Measurements from ENCODE around the gene BEGAIN.
A peak's percentile ranks its signal among the peaks of the same experiment; 100 is the strongest.

BEGAIN gene

DNA sequence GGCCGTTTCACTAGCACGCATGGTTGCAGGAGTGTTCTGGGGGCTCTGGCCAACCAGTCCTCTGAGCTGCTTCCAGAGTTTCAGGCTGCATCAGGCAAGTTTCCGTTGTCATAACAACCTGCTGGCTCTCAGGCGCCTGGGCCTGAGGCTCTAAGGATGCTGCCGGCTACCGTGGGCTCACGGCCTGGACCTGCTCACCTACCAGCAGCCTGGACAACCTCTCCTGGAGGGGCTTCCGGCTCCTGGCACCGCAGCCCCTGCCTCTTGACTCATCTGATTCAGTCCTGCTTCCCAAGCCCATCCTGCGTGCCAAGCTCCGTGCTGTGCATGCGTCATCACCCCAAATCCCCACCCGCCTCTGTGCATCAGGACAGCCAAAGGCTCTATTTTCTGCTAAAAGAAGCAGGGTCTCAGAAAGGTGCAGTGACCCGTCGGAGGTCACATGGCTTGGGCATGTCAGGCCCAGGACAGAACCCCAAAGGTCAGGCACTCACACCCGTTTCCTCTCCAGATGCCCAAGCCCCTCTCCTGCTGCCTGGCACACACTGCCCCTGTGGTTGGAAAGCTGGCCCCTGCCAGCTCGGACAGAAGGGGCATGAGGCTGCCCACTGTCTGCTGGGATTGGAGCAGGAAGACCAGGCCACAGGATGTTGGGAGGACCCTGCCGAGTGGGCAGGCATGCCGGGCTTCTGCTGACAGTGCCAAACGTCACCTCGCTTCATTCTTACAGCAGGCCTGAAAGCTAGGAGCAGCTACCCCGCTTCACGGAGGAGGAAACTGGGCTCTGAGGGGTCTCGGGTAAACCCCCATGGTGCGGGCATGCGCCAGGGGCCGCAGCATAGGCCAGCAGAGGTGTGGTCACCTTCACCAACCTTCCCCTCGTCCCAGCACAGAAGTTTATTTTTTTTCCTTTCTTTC, 5.7 kb downstream of the BEGAIN start:
- no peak for DNase-seq

DNA sequence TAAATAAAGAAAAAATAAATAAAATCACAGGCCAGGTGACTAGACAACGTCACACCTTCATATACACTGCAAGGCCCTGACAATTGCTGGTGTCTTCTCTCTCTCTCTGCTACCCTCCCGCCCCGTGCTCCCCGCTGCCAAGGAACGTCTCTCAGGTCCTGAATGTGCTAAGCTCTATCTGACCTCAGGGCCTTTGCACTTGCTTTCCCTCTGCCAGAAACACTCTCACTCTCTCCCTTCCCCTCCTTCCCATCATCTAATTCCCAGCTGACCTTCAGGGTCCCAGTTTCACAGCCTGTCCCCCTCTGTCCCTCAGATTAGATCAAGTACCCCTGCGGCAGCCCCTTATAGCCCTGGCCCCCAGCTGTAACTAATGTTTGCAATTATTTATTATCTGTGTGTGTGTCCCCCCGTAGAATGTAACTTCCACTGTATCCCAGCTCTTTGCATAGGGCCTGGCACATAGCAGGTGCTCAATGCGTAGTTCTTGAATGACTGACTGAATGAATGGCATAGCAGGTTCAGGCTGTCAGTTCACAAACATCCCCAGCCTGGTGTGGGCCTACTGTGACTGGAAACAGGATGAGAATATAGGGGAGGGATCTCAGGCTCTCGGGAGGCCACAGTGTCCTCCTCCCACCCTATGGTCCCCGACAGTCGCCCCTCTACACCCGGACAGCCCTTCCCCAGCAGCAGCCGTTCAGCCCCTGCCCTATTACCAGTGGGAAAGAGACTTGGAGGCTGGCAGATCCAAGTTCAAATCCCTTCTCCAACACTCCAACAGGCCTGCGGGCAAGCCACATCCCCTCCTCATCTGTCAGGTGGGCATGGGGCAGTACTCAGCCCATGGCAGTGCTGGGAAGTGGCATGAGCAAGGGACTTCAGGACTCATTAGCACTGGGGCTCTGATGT, 6.6 kb downstream of the BEGAIN start:
- no peak for DNase-seq

DNA sequence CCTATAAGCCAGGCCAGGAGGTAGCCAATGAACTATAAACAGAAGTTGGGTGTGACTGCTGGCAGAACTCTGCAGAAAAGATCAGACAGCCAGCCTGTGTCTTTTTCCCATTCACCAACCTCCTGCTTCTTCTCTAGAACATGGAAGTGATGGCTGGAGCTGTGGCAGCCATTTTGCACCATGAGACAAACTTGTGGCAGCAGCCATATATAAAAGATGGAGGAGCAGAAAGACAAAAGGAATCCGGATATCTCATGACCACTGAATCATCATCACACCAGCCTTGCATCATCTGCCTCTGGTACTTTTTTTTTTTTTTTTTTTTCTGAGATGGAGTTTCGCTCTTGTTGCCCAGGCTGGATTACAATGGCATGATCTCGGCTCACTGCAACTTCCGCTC, 8.7 kb downstream of the BEGAIN start:
- DNase-seq, result no peak

DNA sequence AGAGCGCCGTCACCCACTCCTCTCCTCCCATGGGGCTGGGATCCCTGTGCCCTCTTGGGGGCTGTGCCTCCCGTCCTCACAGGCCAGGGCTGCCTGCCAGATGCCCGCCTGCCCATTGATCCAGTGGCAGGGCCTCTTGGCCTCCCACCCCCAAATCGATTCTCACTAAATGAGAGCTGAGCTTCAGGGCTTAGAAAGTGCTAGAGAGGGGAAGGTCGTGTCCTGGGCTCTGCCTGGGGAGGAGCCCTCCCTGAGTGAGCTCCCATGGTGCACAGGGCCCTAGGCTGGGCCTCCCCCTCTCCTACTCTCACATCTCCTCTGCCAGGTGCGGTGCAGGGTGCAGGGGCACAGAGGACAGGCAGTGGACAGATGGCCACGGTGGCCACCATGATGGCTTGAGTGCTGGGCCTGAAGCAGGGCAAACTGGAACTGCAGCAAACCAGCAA, 9.2 kb downstream of the BEGAIN start:
- no peak for DNase-seq

DNA sequence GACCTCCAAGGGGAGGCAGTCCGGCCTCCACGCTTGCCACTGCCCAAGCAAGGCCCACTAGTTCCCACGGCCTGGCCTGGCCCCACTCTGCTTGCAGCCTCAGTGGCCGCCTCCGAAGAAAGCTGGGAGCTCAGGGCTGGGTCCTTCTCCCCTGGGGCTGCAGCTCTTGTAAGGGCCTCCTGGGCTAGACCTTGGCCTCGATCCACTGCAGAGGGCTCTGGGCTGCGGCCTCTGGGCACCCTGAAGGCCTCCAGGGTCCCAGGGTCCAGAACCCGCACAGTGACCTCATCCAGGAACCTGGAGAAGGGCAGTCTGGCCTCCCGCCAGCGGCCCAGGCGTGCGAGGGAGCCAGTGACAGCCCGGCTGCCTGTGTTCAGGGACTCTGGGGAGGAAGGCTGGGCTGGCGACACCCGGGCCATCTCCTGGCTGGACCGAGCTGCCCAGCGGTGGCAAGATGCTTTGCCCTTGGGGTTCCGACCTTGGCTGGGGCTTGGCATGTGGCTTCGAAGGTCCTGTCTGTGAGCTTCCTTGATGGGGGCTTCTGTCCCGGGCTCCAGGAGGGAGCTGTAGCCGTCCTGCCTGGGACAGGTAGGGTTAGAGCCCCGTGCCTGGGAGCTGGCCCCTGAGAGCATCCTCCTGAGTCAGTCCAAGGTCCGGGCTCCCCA, 9.8 kb downstream of the BEGAIN start:
- peak in 1 of 5 experiments; percentile 4 for DNase-seq

DNA sequence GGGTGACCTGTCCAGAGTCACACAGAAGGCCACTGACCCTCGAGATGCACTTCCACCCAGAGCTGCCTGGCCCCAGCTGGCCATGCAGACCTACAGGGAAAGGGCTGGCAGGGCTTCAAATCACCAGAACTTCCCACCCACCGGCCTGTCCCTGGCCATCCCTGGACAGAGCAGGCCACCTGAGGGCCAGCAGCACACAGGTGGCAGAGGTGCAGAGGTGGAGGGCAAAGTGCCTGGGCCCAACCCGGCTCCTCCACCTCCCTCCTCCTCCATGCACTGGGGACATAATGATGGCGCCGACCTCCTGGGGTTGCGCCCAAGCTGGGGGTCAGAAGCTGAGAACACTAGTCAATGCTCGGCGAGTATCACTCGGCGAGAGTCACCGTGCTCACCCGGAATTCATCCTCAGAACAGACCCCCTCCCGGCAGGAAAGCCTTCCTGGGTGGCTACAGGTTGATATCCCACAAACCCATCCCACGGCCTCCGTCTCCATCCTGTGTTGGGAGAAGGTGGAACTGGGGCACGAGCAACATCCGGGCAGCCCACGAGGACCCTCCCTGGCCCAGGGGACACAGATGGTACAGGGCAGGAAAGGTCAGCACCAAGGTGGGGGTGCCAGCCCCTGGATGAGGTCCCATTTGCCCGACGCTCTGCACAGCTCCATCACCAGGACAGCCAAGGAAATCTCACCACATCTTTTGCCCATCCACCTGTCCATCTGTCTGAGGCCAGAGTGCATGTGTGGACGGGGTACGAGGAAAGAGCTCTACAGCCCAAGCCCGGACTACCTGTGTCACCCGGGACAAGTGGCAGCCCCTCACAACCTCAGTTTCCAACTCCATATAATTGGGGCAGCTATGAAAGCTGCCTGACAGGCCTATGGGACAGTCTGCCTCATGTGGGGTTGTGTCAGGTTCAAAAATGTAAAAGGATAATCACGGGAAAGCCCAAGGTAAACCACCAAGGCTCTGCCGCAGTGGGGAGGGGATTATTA, 10.8 kb downstream of the BEGAIN start:
- no peak for DNase-seq

DNA sequence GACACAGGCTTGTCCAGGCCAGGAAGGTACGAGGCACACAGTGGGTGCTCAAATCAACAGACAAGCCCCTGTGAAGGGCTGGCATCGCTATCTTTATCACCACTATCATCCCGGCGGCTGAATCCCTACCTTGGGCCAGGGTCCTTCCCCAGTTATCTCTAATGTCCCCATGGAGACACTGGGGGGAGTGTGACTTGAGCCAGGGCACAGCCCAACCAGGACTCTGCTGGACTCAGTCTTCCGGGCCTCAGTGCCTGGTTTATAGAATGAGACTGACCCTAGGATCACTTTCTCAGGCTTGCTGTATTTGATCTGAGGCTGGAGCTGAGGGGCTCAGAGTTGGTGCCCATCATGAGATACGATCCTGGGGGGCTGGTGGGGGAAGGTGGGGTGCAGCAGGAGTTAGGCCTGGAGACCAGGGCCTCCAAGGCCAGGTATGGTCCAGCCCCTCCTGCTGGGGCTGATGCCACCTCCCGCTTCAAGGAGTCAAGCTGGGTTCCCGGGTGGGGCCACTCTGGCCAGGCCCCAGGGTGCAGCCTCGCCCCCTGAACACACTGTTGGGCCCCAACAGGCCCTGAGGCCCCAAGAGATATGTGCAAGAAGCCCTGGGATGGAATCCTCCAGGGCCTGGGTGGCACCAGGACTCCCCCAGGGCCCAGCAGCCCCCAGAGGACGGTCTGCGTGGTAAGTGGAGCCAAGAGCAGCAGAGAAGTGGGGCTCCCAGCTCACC, 11.8 kb downstream of the BEGAIN start:
- DNase-seq, result no peak

DNA sequence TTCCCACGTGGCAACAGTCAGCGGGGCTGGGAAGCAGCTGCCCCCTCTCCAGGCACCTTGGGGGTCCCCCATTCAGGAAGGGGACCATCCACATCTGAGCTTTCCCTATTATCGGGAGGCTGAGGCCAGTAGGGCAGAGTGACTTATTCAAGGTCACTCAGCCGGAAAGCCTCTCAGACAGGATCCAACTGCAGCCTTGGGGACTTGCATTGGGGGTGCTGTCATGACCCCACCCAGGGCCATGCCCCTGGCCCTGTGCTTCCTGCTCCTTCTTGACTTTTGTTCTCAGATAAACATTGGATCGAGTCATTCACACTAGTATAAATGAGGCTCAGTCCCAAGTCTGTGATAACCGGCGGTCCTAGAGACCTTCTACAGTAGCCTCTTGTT, 12.6 kb downstream of the BEGAIN start:
- DNase-seq, result no peak

DNA sequence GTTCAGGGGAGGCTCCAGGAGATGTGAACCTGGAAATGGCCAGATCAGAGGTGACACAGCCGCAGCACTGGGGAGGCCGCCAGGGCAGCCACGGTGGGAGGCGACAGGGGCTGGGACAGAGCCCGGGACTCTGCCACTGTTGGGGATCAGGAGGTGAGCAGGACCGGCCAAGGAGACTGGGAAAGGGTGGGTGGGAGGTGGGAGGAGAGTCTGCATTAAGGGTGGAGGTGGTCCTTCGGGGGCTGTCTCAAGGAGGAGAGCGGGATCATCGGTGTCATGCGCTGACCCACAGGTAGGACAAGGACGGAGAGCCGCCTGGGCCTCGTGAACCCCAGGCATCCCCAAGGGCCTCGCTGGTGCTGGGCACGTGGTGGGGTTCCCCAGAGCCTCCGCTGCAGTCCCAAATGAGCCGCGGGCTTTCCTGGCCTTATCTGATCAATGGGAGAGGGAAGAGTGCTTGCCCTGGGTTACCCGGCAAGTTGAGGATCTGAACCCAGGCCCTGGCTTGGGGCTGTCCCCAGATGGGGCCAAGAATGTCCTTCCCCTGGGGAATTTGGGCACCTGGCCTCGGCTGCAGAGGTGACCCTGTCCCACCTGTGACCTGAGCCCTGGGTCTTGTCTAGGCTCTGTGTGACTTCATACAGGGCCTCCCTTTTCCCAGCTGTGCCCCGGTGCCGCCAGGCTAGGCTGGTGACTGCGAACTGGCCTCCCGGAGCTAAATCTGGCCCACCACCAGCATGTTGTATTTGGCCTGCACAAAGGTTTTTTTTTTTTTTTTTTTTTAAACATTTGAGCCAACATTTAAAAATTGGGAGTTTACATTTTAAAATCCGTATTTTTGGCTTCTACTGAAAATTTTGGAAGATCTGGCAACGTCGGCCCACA, 13.2 kb downstream of the BEGAIN start:
- no peak for DNase-seq

DNA sequence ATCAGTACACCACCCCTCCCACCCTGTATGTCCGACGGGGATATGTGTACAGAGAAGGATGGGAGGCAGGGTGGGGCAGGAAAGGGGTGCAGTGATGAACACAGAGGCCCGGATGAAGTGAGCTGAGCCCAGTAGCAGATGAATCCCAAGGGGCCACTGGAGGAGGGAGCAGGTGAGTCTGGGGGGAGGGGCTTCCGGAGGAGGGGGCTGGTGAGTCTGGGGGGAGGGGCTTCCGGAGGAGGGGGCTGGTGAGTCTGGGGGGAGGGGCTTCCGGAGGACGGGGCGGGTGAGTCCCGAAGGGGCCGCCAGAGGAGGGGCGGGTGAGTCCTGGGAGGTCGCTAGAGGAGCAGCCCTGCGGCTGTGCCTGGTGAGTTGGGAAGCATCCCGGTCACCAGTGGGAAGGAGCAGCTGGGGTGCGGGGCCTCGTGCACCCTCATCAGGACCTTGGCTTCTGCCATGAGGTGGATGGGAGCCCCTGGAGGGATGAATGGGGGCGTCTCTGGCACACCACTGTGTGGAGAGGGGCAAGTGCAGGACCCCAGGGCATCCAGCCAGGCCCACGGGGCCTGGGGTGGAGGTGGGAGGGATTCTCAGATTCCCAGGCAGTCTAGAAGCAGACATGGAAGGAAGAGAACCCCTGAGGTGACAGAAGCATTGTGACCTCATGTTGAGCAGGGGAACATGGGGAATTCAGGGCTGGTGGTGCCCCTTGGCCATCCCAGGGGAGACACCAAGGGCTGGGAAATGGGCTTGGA, 14.0 kb downstream of the BEGAIN start:
- no peak for DNase-seq

DNA sequence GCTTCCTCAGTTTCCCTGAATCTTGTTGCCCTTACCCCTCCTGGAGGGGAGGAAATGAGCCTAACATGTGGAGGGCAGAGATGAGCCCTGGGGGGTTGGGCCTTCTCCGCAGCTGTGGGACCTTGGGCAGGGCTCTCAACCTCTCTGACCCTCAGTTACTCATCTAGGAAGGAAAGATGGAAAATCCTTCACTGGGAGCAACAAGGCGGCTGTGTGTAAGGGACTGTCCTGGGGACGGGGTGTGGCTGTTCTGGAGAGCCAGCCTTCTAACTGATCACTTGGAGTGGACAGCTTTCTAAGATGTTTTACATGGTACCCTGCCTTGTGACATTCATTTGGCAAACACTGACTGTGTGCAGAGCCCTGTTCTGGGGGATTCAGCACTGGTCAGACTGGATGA, 14.7 kb downstream of the BEGAIN start:
- DNase-seq, result no peak

DNA sequence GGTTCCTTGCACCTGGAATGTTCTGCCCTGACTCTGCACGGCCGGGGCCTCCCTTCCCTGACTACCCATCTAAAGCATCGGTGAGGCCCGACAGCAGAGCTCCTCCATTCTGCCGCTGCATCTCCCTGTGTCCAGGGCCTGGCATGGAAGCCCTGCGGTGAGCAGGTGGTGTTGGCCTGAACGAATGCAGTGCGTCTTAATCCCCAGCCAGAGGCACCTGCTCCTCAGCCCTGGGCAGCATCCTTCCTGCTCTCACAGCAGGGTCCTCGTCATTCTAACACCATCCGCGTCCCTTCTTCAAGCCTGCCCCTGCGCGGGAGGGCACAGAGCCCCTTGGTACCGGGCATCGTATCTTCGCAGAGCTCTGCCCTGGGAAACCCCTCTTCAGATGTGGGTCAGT, 15.4 kb downstream of the BEGAIN start:
- no peak for DNase-seq

DNA sequence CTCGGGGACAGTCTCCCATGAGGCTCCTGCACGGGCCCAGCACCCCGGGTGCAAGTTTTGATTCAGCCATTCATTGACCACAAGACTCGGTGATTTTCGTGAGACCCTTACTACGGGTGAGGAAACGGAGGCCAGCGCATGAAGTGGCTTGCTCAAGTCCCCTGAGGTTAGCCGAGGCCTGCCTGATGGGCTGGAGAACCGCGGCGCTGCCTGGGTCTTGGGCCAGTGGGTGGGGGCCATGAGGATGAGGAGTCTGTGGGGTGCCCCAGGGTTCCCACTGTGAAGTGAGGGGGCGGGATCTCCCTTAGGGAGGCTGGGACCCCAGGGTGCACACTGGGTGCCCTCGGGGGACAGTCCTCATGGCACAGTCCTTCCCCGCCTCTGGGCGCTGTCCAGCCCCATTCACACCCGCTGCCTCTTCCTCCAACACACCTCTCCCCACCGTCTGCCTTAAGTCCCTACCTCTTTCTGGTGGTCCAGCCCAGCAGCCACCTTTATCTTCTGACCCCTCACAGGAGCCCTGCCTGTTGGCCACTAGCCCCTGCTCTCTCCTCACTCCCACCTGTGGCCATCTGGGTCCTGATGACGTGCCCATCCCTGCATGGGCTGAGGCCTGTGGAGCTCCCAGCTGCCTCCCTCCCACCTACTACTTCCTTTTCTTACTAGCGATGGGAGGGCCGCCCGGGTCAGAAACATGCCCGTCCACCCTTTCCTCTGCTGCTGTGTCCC, 16.3 kb downstream of the BEGAIN start:
- no peak for DNase-seq

DNA sequence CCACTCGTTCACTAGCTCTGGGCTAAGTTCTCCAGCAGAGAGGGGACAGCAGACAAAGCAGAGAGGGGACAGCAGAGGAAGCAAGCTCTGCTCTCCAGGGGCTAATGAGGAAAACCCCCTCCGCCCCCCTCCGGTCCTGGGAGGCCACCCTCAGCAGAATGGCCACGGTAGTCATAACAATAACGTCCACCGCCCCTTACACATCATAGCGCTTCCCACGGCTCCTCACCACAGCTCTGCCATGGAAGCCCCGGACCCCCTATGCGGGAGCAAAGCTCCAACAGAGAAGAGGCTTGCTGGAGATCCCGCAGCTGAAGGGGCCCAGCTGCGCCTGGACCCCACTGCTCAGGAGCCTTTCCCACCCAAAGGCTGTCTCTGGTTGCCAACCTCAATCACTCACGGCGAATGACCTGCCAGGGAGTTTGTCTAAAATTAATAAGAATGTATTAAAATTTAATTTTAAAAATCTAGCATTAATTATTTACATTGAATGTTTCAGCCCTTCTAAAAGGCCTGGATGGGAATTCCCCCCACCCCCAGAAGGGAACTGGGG, 17.4 kb downstream of the BEGAIN start:
- DNase-seq, result no peak

DNA sequence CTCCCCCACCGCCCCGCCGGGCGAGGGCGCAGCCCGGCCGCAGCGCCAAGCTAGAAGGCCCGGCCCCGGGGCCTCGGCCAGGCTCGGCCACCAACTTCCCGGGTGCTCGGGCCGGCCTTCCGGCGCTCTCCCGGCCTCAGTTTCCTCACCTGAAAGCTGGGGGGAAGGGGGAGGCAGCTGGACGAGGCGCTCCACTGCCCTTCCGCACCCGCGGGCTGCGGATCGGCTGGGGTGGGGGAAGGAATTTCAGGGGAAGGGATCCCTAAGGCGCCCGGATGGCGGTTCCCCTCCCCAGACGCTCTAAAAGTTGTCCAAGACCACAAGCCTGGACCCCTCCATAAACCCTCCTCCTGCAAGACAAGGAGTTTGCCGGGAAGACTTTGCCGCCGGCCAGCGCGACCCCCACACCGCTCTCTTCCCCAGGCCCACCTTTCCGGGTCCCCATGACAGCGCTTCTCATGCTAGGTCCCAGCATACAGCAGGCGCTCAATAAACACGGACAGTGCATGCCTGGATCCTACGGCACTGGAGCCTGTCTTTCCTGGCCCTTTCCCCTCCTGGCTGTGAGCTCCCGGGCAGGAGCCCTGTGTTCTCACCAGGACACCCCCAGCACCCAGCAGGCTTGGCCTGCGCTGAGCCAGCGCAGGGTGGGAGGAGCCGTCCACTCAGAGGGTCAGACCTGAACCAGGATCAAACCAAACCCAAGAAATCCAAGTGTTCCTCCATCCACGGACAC, 18.1 kb downstream of the BEGAIN start:
- DNase-seq, result no peak

DNA sequence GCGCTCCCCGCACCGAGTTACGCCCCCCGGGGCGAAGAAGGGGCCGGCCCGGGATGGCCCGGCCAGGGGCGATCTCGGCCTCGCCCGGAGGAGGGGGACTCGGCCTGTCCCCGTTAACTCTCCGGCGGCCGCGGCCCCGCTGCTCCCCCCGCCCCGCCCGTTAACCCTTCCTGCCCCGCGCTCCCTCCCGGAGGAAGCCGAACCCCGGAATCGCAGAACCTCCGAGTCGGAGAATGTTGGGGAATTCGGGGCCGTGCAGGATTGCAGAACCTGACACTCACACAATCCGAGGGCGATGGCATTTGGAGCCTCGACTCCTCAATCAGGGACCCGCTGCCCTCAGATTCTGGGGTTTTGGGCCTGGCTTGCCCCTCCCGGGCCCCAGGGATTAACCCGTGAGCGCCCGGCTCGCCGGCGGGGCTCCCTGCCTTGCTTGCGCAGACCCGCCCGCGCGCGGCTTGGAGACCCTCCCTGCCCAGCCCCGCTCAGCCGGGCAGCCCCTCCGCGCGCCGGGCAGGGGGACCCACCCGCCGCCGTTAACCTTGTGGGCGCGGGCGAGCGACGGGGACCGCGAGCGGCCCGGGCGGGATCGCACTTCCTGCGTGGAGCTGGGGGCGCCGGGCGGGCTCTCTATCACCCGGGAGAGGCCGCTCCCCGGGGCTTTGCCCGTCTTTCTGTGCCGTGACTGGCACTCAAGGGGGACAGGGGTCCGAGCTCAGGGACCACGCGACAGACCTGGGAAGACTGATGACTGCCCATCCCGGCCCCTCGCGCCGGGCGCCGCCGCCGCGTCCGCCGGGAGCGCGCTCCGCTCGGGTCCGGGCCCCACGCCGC, 18.8 kb downstream of the BEGAIN start:
- DNase-seq, result no peak

DNA sequence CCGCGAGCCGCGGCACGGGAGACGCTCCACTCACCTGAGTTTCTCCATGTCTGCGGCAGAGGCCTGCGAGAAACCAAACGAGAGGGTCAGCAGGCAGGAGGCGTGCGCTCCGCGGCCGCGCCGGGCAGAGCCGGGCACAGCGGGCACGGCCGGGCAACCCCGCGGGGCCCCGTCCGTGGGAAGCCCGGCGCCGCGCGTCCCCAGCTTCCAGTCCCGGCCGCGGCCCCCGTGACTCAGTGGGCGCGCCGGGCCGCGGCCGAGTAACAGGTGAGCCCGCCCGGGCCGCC, 19.4 kb downstream of the BEGAIN start:
- no peak for DNase-seq
